Myocyte (in vitro differentiated cells): ENCODE data around the gene HSD17B7. TPM values are rescaled to one million over a fixed set of nuclear protein-coding genes. Genes with fewer than 3 reads are reported as not detected.
"Not testable (repeated sequence)": the region's sequence is repeated elsewhere in the genome, so short reads cannot be mapped to it uniquely, and the experiment has no call there.

Experiments
- DNase-seq: peaks from one replicate; pipeline ENCODE4 v3.0.0-alpha.2; 2012; ENCODE audit warnings: low read depth
- polyA plus RNA-seq: library from polyadenylated mRNA; unstranded; fragments of >200 nt; gene quantifications from one replicate; pipeline ENCODE4 v1.2.1, GENCODE V29; 2012; ENCODE audit warnings: missing spikeins
- total RNA-seq: library from RNA; depleted of rRNA; stranded (reverse); fragments of >200 nt; gene quantifications from 2 replicates; pipeline ENCODE4 v1.2.3, GENCODE V29; 2014

Gene HSD17B7, protein sequence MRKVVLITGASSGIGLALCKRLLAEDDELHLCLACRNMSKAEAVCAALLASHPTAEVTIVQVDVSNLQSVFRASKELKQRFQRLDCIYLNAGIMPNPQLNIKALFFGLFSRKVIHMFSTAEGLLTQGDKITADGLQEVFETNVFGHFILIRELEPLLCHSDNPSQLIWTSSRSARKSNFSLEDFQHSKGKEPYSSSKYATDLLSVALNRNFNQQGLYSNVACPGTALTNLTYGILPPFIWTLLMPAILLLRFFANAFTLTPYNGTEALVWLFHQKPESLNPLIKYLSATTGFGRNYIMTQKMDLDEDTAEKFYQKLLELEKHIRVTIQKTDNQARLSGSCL
- 11.7 and 19.8 TPM in 2 replicates for total RNA-seq
- polyA plus RNA-seq, result 10.4 TPM

DNA sequence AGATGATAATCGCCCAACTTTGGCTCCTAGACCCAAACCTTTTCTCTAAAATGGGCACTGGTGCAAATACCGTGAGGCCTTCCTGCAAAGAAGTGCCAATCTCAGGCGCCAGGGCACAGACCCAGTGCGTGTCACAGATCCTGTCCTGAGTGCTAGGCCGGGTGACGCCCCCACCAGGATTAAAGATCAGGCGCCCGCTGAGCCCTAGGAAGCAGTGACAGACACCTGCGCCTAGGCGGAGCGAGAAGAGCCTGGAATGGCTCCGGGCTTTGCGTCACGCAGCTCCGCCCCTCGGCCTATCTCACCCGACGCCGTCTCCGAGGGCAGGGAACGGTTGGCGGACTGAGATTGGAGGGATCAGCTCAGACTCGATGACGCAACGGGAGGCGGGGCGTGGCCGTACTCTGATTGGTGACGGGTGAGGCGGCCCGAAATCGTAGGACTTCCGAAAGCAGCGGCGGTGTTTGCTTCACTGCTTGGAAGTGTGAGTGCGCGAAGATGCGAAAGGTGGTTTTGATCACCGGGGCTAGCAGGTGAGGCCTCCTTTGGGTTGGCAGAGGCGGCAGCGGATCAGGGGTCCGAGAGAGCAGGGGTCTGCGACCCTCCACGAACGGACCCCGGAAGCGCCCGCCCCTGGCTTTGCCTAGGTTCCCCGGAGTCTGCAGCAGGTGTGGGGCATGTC is at the start of gene HSD17B7:
Gene HSD17B7 (plus strand): TSS at position 400 of the 682 bp plus-strand sequence. CDS start 99 bp downstream, at position 499.
- peak; percentile 81 for DNase-seq

DNA sequence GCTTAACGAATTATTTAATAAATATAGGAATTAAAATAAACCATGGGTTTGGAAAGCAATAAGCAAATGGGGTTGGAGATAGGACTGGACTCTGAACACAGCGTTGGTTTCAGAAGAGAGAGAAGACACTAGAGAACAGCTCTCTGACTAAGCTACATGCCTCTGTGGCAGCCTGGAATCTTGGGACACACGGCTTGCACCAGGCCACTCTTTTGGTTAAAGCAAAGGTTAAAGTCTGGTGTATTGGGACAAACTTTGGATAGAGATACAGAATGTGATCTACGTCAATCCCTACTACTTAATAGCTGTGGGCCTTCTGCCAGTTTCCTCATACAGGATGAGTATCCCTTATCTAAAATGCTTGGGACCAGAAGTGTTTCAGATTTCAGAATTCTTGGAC is 49.7 kb upstream of the HSD17B7 start:
- DNase-seq, result no peak

DNA sequence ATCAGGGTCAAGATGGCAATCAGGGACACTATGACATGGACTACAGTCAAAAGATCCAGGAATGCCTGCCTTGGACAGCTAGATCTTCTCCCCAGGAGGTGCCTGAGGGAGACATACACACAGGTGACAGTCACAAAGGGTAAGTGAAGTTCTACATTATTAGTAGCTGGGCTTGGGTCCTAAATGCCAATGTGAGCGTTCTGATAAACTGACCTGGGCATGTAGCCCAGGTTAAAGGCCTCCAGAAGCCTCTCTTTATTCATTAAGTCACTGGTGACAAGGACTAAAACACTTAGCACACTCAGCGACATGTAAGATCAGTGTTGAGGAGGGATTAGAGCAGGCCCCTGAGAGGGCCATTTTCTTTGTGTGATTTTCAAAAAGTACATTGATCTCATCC is 48.9 kb upstream of the HSD17B7 start:
- DNase-seq, result no peak

DNA sequence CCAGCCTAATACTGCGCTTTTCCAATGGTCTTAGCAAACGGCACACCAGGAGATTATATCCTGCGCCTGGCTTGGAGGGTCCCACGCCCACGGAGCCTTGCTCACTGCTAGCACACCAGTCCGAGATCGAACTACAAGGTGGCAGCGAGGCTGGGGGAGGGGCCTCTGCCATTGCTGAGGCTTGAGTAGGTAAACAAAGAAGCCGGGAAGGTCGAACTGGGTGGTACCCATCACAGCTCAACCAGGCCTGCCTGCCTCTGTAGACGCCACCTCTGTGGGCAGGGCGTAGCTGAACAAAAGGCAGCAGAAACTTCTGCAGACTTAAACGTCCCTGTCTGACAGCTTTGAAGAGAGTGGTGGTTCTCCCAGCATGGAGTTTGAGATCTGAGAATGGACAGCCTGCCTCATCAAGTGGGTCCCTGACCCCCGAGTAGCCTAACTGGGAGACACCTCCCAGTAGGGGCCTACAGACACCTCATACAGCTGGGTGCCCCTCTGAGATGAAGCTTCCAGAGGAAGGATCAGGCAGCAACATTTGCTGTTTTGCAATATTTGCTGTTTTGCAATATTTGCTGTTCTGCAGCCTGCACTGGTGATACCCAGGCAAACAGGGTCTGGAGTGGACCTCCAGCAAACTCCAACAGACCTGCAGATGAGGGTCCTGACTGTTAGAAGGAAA is 44.1 kb upstream of the HSD17B7 start:
- DNase-seq, result not testable (repeated sequence)

DNA sequence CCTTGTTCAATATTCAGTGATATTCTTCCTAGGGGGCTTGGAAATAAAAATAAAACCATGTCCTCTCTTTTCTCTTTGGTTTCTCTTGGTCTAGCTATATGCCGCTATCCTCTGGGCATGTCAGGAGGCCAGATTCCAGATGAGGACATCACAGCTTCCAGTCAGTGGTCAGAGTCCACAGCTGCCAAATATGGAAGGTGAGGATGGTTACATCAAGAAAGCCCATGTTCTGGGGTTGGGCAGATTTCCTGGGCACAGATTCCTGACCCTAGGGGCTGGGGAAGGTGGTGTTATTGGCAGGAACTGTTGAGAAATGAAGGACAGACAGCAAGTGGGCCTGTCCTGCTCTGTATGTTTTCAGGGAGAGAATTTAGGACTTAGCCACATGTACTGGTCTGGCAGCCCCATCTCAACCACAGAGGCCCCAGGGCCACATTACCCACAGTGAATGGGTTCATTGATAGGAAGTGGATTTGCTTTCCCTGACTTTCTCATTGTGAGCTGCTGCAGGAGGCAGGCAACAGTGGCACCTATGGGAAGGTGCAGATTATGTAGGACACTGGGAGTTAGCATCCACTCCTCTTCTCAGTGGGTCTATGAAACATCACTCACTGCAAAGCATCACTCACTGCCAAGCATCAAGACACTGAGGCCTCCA is 37.4 kb upstream of the HSD17B7 start:
- DNase-seq, result peak; percentile 46

DNA sequence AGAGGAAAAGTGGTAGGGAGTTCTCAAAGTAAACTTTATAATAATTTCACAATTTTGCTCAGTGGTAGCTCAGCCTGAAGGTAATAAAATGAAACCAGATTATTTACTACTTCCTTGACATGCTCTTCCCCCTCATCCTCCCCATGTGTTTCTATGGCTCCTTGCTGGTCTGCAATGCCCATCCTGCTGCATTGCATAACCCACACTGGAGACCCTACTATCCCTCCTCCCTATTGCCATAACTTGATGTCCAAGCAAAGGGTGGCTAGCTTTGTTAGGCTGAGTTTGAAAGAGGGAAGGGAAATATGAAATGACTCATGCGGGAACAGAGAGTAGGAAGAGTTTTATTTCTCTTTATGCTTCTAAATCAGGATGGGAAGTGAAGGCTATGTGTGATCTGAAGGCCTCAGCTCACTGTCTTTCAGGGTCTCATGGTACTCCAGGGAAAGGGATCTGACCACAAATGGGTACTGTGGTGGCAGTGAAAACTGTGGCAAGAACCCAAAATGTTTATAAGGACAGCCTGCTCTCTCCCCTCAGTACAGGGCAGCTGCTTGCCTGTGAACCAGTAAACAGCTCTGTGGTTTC is 36.4 kb upstream of the HSD17B7 start:
- DNase-seq, result peak; percentile 97

DNA sequence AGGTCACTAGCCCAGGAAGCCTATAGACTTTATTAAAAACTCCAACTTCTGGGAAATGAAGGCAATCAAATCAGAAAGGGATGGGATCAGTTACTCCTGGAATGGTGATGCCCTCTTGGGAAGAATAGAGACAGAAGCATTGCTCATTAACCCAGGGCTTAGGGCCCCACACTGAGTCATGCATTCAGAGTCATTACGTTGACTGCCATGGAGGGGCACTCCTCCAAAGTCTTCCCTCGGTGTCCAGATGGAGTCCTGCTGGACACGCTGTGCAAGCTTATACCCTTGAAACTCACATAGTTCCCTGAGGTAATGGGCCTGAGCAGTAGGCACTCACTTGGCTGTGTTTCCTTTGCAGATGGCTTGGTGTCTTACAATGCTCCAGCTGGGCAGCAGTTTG is 35.2 kb upstream of the HSD17B7 start:
- no peak for DNase-seq

DNA sequence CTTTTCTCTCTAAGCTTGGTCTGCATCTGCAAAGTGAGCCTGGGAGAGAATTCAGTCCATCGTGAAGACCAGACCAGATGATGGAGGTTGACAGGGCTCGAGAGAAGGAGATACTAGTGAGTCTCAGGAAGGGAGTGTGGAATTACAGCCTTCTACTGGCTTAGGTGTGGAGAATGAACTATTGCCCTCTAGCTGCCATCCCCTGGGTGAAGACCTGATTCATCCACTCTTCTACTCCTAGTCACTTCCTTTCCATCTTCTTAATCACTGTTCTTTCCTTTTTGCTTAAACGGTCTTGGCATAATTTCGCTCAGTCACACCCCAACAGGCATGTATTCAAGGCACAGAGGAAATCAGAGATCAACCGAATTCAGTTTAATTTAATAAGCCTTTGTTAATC is 34.0 kb upstream of the HSD17B7 start:
- peak; percentile 6 for DNase-seq

DNA sequence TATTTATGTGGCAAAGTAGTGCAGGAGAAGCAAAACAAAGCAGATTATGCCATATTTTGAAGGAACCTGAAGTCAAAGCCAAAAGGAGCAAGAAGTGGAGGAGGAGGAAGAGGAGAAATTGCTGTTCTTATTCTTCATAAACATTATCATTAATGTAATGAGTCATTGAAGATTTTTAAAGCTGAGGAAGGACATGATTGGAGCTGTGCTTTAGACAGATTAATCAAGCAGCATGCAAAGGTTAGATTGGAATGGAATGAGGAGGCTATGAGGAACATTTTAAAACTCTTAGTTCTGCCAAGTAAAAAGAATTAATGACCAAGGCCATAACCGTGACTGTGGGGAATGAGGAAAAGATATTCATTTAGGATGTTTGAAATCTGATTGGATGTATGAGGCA is 33.0 kb upstream of the HSD17B7 start:
- DNase-seq, result no peak

DNA sequence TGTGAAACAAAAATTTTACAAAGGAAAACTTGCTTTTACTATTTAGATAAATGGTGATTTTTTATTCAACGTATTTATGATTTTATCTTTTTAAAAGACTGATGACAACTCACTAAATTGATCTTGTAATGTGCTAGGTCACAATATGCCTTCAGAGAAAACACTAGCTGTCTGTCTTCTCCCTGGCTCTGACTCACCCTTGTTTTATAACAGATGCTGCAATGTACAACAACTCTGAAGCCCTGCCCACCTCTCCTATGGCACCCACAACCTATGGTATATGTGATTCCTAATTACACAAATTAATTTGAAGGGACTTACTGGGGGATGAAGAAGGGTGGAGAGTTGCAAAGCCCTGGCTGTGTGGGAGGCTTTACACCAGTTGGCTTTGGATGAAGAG is 24.7 kb upstream of the HSD17B7 start:
- no peak for DNase-seq

DNA sequence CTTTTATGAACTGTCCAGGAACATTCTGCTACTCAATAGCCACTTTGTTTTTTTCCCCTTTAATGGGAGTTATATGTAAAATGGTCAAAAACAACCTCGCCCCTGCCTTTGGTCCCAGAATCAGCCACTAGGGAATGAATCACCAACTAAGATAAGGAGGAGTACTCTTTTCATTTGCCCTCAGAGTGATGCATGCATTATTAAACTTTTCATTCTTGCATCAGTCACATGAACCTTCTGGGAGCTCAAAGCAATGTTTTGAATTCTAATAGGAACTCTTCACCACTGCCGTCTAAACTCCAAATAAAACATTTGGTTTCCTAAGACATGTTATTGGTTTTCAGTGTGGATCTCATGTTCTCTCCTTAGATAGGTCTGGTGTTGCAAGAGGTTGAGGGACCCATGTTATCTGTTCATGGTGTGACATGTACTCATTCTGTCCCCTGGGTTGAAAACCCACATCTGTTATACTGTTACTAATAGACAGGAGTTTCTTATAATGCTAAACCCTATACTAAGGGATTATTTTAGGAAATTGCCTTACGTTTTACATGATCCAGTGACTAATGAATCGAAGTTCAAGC is 17.8 kb upstream of the HSD17B7 start:
- no peak for DNase-seq

DNA sequence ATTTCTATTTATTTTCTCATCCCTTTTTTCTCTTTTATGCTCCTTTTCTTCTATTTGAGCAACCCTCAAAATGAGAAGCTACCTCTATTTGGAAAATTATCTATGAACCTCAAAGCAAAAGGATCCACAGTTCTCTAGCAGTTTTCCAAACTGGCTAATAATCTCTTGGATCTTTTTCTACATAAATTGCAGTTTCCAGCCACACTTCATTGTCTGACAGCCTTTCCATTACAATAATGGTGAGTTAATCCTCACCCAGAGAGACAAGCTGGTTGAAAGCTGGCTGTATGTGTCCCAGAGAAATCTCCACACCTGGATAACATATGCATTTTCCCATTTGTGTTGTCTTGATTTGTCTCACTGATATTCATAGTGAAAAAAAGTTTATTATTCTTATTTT is 16.5 kb upstream of the HSD17B7 start:
- DNase-seq, result no peak

DNA sequence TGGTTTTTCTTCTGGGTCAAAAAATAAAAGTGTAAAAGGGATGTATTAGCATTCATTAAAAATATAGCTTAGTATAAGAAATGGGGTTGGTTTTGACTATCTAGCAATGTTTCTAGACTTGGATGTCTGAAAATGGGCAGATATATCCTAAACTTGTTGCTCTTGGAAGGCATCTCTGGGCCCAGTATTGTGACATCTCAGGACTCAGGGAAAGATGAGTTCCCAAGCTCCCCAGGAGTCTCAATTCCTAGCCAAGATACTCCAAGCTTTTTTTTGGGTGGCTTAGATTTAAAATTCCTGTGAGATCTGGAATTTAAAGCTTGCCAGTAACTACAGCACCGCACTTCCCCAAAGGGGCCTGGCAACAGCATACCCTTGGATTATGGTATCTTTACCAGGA is 11.5 kb upstream of the HSD17B7 start:
- DNase-seq, result no peak

DNA sequence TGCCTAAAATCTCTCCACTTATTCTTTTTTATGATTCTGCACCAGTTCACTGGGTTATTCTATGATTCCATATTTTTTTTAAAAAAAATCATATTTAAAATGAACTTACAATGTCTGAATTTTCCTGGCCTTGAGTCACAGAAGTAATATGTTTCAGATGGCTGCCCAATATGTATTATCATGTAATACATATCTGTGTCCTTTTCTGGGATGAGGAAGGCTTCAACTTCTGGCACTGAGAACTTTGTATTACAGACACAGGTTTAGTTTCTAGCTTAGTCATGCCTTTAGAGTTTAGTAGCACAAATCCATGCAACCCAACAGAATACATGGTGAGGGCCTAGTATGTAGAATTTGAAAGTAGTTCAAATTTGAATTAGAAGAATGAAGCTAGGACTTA is 7.8 kb upstream of the HSD17B7 start:
- DNase-seq, result no peak

DNA sequence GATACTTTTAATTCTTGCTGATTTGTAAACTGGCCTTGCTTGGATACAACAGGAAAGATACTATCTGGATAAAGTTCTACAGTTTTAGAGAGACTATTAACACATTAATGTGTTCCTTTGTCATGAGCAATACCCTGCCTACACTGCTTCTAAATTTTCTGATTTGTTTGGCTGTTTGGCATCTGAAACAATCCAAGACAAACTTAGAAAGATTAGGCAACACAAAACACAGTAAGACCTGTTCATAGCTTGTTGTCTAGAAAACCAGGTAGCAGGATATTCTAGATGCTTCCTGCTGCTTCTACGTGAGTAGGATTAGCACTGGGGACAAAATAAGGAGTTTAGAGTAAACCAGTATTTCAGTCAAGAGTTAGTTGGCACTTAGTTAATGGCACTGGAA is 5.6 kb upstream of the HSD17B7 start:
- DNase-seq, result not testable (repeated sequence)

DNA sequence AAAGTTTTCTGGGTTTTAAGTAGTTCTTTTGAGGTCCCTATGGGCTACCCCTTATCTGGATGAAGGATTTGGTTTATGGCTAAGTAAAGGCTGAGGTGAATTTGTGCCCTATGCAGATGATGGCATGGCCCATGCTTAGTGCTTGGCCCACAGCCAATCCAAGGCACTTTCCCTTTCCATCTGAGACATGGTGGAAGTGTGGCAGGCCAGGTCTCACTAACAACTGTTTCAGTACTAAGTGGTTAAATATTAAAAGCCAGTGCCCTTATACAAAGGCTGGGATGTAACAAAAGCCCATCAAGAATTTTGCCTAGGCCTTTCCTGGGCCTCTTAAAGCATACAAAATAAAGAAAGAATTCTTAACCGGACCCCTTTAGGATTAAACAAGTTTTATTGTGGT is 1.7 kb upstream of the HSD17B7 start:
- peak; percentile 5 for DNase-seq

DNA sequence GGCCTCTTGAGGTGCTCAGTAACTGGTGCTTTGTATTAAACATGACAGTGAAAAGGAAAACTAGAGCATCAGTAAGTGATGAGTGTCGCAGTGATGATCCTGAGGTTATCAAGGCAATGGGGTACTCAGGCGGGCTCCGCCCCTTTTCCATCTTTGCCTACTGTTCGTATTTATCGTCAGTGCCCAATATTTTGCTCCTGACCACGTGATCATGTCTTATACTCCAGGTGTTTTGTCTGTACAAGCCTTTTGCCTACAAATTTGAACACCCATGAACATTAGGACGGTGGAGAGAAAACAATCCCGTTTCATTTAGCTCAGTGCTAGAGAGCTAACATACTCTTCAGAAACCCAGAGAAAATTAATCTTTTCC is 469 bp downstream of the HSD17B7 start:
- peak; percentile 17 for DNase-seq

DNA sequence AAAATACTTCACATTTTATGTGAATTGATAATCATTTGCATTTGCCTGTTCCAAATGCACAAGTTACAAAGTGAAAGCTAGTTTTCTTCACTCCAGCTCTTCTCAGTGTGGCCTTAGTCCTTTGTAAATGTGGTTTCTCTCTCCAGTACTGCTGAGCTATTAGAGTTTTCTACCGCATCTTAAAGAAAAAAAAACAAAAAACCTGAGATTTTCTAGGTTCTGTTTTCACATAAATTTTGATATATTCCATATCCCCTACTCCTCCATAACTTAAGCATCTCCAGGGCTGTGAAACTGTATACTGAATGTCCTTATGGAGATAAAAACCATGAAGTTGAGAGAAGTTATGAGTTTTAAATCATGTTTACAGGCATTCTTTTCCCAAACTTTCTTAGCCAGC is 3.8 kb downstream of the HSD17B7 start:
- DNase-seq, result not testable (repeated sequence)

DNA sequence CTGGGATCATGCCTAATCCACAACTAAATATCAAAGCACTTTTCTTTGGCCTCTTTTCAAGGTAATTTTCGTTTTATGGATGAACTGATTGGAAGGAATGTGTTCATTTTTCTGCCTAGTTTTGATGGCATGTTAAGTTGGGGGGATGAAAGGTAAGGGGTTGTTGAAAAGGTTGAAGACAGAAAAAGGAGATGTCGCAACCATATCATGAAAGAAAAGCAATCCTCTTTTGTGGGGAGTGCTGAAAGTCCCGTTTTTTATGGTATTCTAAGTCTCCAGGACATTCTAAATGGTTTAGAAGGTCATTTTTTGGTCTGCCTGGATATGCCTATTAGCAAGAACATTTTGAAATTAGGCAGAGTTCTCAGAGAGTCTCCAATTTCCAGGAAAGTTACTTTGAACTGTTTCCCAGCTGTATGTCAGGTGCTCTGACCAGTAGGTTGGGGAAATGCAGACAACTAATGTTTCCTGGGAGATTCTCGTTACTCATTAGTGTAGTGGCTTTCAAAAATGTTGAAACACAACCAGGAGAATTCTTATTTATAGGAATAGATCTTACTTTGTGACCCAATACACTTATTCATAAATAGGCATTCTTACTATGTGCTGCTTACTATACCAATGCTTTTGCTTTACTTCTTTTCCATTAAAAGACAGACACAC is 6.2 kb downstream of the HSD17B7 start:
- DNase-seq, result not testable (repeated sequence)
